HG03442 (cell line): ENCODE data around the gene PASD1.
"Not testable (repeated sequence)": the region's sequence is repeated elsewhere in the genome, so short reads cannot be mapped to it uniquely, and the experiment has no call there.

Experiments used
- ATAC-seq: cut with Tn5 transposase; IDR thresholded peaks from one replicate; pipeline ENCODE4 v1.9.1; 2021; ENCODE audit warnings: mild to moderate bottlenecking, moderate library complexity; ENCODE audit not compliant: unreplicated experiment

Gene PASD1, protein sequence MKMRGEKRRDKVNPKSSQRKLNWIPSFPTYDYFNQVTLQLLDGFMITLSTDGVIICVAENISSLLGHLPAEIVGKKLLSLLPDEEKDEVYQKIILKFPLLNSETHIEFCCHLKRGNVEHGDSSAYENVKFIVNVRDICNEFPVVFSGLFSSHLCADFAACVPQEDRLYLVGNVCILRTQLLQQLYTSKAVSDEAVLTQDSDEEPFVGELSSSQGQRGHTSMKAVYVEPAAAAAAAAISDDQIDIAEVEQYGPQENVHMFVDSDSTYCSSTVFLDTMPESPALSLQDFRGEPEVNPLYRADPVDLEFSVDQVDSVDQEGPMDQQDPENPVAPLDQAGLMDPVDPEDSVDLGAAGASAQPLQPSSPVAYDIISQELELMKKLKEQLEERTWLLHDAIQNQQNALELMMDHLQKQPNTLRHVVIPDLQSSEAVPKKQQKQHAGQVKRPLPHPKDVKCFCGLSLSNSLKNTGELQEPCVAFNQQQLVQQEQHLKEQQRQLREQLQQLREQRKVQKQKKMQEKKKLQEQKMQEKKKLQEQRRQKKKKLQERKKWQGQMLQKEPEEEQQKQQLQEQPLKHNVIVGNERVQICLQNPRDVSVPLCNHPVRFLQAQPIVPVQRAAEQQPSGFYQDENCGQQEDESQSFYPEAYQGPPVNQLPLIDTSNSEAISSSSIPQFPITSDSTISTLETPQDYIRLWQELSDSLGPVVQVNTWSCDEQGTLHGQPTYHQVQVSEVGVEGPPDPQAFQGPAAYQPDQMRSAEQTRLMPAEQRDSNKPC

DNA sequence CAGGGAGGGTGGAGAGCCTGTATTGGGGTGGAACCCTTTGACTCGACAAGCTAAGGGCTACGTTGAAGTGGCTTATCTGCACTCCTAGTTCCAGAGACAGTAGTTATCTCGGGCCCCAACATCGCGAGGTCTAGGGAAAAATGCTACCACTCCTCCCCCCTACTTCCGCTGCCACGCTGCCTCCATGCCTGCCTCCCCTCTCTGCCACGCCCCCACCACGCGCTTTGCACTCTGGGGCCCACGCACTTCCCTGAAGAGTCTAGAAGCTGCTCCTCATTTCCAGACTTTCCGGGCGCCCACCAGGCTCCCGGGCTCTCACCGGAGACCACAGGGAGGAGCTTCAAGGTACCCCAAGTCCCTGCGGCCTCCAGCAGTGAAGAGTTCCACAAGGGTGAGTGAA lies at the start of gene PASD1:
Gene PASD1 (plus strand): TSS at position 227 of the 400 bp plus-strand sequence. CDS start 37,879 bp downstream, outside the sequence.
- ATAC-seq, result no peak

DNA sequence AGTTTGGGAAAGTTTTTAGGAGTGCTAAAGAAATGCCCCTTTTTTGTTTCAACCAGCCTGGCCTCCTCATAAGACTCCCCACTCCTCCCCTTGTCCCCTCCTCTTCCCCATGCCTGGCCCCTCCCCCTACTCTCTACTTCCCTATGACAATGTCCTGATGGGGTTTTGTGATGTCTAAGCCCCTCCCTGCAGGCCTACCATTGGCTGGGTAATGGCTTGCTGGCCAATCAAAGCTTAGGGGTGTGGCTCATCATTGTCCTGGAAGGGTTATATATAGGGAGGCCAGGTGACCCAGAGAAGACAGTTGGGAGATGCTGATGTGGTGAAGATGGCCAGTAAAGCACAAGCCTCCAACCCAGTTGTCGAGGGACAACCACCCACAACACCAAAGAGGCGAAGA lies 48.2 kb upstream of the PASD1 start:
- no peak for ATAC-seq

GRCh38 chrX:151516538-151517187 lies 46.8 kb upstream of the PASD1 start:
- no peak for ATAC-seq

- ATAC-seq, result no peak
Observed at GRCh38 chrX:151517421-151517820, 46.1 kb upstream of the PASD1 start.

- ATAC-seq, result no peak
Observed at GRCh38 chrX:151523351-151523750, 40.1 kb upstream of the PASD1 start.

DNA sequence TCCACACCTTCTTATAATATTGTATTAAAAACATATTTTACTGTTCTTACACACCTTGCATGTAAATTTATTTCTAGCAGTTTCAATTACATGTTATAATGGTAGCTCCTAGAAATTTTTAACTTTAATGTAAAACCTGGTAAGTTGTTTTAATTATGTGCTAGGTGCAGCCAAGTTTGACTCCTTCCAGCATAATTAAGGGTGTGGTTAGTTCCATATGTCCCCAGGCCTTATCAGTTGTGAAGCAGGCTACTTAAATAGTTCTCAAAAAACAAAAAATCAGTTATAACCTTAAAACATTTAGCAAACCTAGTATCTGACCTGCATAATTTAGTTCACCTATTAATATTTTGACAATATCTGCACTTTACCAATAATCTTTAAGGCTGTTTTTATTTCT lies 26.9 kb upstream of the PASD1 start:
- no peak for ATAC-seq

DNA sequence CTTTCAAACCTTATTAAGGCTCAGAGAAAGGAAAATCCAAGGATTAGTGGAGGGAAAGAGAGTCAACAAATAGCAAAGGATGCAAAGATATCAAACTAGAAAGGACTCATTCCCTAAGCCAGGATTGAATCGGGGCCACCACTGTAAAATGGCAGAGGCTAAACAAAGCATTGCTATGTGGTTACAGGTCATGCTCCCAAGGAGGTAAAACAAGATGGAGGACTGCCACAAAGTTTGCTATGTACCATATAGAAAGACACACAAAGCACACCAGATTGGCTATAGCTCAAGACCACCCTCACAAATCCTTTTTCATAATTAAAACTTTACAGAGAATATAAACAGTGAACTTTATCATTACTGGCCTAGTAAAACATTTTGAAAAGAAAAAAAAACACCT lies 25.9 kb upstream of the PASD1 start:
- ATAC-seq, result no peak

DNA sequence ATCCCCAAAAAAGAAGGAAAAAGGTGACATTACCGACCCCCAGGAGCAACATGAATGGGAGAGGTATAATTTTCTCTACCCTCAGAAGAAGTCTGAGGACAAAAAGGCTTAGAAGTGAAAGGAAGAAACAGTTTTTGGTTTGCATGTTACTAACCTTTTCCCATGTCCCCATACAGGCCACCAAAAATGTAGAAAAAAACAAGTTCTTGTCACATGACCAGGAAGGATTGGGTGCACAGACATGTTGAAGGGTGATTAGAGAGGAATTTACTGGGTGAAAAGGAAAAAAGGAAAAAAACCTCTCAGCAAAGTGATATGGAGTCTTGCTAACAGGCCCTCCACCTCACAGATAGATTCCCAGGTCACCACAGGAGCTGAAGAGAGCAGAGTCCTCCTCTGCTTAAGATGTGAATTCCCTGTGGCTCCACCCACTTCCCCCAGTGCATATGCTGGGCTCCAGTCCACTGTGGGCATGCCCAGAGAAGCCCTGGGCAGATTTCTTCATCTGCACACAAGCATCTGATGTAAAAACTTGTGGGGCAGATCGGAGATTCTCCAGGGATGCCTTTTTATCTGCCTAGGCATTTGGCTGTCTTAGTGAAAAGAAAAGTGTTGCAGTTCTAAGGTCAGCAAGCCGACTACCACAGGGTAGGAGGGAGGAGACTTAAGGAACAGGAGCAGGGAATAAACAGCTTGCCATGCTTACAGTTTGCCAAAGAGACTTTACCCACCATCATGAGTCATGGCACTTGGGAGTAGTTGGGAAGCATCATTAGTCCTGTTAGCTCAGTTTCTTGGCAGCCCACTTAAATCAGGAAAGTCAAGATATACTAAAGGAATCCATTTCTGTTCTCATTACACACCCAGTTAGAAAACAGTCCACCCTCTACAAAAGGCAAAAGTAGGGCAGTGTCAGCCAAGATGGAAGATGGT lies 25.0 kb upstream of the PASD1 start:
- ATAC-seq, result no peak

DNA sequence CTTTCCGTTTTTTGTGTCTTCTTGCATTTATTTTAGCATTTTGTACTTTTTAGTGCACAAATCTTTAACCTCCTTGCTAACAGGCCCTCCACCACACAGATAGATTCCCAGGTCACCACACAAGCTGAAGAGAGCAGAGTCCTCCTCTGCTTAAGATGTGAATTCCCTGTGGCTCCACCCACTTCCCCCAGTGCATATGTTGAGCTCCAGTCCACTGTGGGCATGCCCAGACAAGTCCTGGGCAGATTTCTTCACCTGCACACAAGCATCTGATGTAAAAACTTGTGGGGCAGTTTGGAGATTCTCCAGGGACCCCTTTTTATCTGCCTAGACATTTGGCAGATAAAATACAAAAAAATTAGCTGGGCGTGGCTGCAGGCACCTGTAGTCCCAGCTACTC lies 19.8 kb upstream of the PASD1 start:
- peak; percentile 84 for ATAC-seq

GRCh38 chrX:151546226-151546625 lies 17.2 kb upstream of the PASD1 start:
- not testable (repeated sequence) for ATAC-seq

- ATAC-seq, result not testable (repeated sequence)
Observed at GRCh38 chrX:151551176-151551575, 12.3 kb upstream of the PASD1 start.

- ATAC-seq, result no peak
Observed at GRCh38 chrX:151552743-151553142, 10.7 kb upstream of the PASD1 start.

GRCh38 chrX:151555301-151555700 lies 8.2 kb upstream of the PASD1 start:
- not testable (repeated sequence) for ATAC-seq

DNA sequence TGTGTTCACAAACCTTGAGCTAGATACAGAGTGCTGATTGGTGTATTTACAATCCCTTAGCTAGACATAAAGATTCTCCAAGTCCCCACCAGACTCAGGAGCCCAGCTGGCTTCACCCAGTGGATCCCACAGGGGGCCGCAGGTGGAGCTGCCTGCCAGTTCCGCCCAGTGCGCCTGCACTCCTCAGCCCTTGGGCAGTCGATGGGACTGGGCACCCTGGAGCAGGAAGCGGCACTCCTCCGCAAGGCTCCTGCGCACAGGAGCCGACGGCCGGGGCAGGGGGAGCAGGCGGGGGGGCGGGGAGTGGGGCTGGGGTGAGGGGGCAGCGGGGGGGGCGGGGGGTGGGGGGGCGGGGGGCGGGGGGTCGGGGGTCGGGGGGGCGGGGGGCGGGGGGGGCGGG lies 990 bp upstream of the PASD1 start:
- not testable (repeated sequence) for ATAC-seq

DNA sequence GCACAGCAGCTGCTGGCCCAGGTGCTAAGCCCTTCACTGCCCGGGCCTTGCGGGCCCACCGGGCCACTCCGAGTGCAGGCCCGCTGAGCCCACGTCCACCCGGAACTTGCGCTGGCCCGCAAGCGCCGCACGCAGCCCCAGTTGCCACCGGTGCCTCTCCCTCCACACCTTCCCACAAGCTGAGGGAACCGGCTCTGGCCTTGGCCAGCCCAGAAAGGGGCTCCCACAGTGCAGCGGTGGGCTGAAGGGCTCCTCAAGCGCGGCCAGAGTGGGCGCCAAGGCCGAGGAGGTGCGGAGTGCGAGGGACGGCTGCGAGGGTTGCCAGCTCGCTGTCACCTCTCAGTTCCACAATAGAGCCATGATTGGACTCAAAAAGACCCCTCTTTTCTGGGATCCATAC lies 472 bp upstream of the PASD1 start:
- not testable (repeated sequence) for ATAC-seq

DNA sequence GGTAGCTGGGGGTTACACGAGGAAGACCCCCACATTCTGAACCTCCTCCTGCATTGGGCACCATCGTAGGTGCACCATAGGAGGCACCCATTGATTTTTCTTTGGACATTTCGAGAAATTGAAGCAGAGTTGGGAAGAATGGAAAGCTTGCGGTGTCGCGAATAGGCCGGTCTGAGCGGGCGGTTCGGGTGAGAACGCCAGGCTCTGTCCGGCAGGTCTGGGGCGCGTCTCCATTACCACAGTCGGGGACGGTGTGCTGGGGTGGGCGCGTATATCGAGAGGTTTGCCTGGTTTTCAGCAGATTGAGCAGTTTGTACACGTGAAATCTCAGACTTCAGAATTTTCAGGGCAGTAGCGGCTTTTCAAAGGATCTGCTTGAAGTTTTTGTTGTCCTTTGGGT lies 560 bp downstream of the PASD1 start:
- no peak for ATAC-seq

DNA sequence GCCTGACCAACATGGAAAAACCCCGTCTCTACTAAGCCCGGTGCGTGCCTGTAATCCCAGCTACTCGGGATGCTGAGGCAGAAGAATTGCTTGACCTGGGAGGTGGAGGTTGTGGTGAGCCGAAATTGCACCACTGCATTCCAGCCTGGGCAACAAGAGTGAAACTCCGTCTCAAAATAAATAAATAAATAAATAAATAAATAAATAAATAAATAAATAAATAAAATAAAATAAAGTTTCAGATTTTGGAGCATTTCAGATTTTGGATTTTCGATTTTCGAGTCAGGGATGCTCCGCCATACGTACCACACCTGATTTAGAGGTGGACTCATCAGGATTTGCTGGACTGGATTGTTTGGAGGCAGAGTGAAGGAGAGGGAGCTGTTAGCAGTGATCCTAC lies 3.4 kb downstream of the PASD1 start:
- not testable (repeated sequence) for ATAC-seq

GRCh38 chrX:151570561-151570960 lies 7.1 kb downstream of the PASD1 start:
- ATAC-seq, result no peak

DNA sequence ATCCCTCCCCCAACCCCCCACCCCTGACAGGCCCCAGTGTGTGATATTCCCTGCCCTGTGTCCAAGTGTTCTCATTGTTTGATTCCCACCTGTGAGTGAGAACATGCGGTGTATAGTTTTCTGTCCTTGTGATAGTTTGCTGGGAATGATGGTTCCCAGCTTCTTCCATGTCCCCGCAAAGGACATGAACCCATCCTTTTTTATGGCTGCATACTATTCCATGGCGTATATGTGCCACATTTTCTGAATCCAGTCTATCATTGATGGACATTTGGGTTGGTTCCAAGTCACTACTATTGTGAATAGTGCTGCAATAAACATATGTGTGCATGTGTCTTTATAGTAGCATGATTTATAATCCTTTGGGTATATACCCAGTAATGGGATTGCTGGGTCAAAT lies 29.9 kb downstream of the PASD1 start:
- ATAC-seq, result not testable (repeated sequence)

- ATAC-seq, result no peak
Observed at GRCh38 chrX:151596282-151596681, 32.8 kb downstream of the PASD1 start.
